GM23338 (cell line): ENCODE results near the gene MEGF11. TPM values are rescaled to one million over a fixed set of nuclear protein-coding genes. Genes with fewer than 3 reads are reported as not detected.

Experiments used
- ATAC-seq: fragments of 200-7000 bp; cut with Tn5 transposase; 3 replicates; pipeline ENCODE4 v1.9.1; 2020
- DNase-seq: peaks from one replicate; pipeline ENCODE4 v3.0.0-alpha.2; 2015; ENCODE audit warnings: low spot score
- H2AFZ ChIP-seq: fragments of 200-600 bp; sonication (generic); 2 replicates; pipeline ENCODE4 v1.8.0; 2016; ENCODE audit warnings: antibody characterized with exemption, mild to moderate bottlenecking, moderate library complexity
- H3F3A ChIP-seq: fragments of 200-600 bp; sonication (generic); replicated peaks from 2 replicates; pipeline ENCODE4 v1.8.0; 2017; ENCODE audit warnings: antibody characterized with exemption, mixed run types, low read depth
- H3K27ac ChIP-seq: fragments of 200-600 bp; sonication (generic); 2 replicates; pipeline ENCODE4 v1.6.1; 2016; ENCODE audit warnings: low read depth
- H3K27me3 ChIP-seq: fragments of 200-600 bp; sonication (generic); 2 replicates; pipeline ENCODE4 v1.8.0; 2016; ENCODE audit warnings: mild to moderate bottlenecking, mixed run types, moderate library complexity; ENCODE audit not compliant: insufficient read depth
- H3K36me3 ChIP-seq: fragments of 200-600 bp; sonication (generic); 2 replicates; pipeline ENCODE4 v1.8.0; 2016; ENCODE audit warnings: mild to moderate bottlenecking; ENCODE audit not compliant: insufficient read depth
- H3K4me1 ChIP-seq: fragments of 200-600 bp; sonication (generic); 2 replicates; pipeline ENCODE4 v1.8.0; 2016; ENCODE audit warnings: mild to moderate bottlenecking, moderate library complexity; ENCODE audit not compliant: insufficient read depth
- H3K4me2 ChIP-seq: fragments of 200-600 bp; sonication (generic); 2 replicates; pipeline ENCODE4 v1.7.1; 2017; ENCODE audit warnings: mixed run types
- H3K4me3 ChIP-seq: fragments of 200-600 bp; sonication (generic); 2 replicates; pipeline ENCODE4 v1.6.1; 2016; ENCODE audit warnings: mixed run types
- H3K79me2 ChIP-seq: fragments of 200-600 bp; sonication (generic); replicated peaks from 2 replicates; pipeline ENCODE4 v1.8.0; 2017; ENCODE audit warnings: mild to moderate bottlenecking; ENCODE audit not compliant: insufficient read depth
- H3K9me2 ChIP-seq: fragments of 200-600 bp; sonication (generic); 2 replicates; pipeline ENCODE4 v1.8.0; 2017; ENCODE audit not compliant: insufficient read depth
- H4K20me1 ChIP-seq: fragments of 200-600 bp; sonication (generic); replicated peaks from 2 replicates; pipeline ENCODE4 v1.8.0; 2017; ENCODE audit warnings: mild to moderate bottlenecking; ENCODE audit not compliant: insufficient read depth
- H3K27ac Mint-ChIP-seq: 2 replicates; pipeline ENCODE4 v1.8.0; 2020; ENCODE audit warnings: inconsistent platforms, mild to moderate bottlenecking, moderate library complexity, mixed read lengths
- H3K27me3 Mint-ChIP-seq: 3 replicates; pipeline ENCODE4 v1.8.0; 2022; ENCODE audit warnings: low read depth, mild to moderate bottlenecking, moderate library complexity, mixed read lengths, inconsistent platforms; ENCODE audit not compliant: insufficient read depth, poor library complexity
- H3K36me3 Mint-ChIP-seq: 3 replicates; pipeline ENCODE4 v1.8.0; 2021; ENCODE audit warnings: low read depth, mild to moderate bottlenecking, inconsistent platforms, moderate library complexity, mixed read lengths
- H3K4me1 Mint-ChIP-seq: 3 replicates; pipeline ENCODE4 v1.8.0; 2020; ENCODE audit warnings: mild to moderate bottlenecking, inconsistent platforms, mixed read lengths
- H3K4me3 Mint-ChIP-seq: 3 replicates; pipeline ENCODE4 v1.8.0; 2021; ENCODE audit warnings: moderate library complexity, mild to moderate bottlenecking, inconsistent platforms, mixed read lengths
- H3K9me3 Mint-ChIP-seq: 3 replicates; pipeline ENCODE4 v1.8.0; 2020; ENCODE audit warnings: moderate library complexity, mild to moderate bottlenecking, inconsistent platforms, mixed read lengths
- CREB1 ChIP-seq: fragments of 250-450 bp; sonication (Bioruptor Pico); IDR thresholded peaks from 2 replicates; pipeline ENCODE4 v1.5.0; 2020; ENCODE audit warnings: low read depth, mild to moderate bottlenecking, moderate library complexity
- EZH2 ChIP-seq: fragments of 200-600 bp; sonication (generic); IDR thresholded peaks from one replicate; pipeline ENCODE4 v1.8.0; 2017; ENCODE audit warnings: antibody characterized with exemption, mild to moderate bottlenecking, low read depth; ENCODE audit not compliant: unreplicated experiment
- EZH2phosphoT487 ChIP-seq: fragments of 200-600 bp; sonication (generic); IDR thresholded peaks from one replicate; pipeline ENCODE4 v1.8.1; 2018; ENCODE audit warnings: antibody characterized with exemption; ENCODE audit not compliant: unreplicated experiment
- JUNB ChIP-seq: IDR thresholded peaks from one replicate; pipeline ENCODE4 v1.6.1; 2016; ENCODE audit warnings: antibody characterized with exemption; ENCODE audit not compliant: unreplicated experiment
- NANOG ChIP-seq: IDR thresholded peaks from 2 replicates; pipeline ENCODE4 v1.6.1; 2016; ENCODE audit warnings: antibody characterized with exemption, borderline replicate concordance
- ZNF331 ChIP-seq: fragments of 250-450 bp; sonication (Bioruptor Pico); IDR thresholded peaks from 2 replicates; pipeline ENCODE4 v1.5.0; 2020; ENCODE audit warnings: low read depth, mild to moderate bottlenecking, moderate library complexity
- polyA plus RNA-seq: library from polyadenylated mRNA; unstranded; fragments of >200 nt; fragmentation: Nextera tagmentation; extraction: Ambion mirVana; gene quantifications from 2 replicates; pipeline ENCODE4 v1.2.1, GENCODE V29; 2016
- total RNA-seq: library from RNA; depleted of rRNA; stranded (reverse); fragments of >200 nt; shearing (Covaris generic); gene quantifications from 2 replicates; pipeline ENCODE4 v1.2.3, GENCODE V29; 2014
- TF ChIP-seq, protein P1 (sequence below): IDR thresholded peaks from one replicate; pipeline ENCODE4 v1.6.1; 2018; ENCODE audit warnings: antibody characterized with exemption; ENCODE audit not compliant: unreplicated experiment
- TF ChIP-seq, protein P2 (sequence below), 2 experiments: fragments of 200-600 bp in 1 of 2; sonication (generic) in 1 of 2; conservative IDR thresholded peaks; 2 replicates each; pipeline versions ENCODE4 v1.5.1 to v1.6.1; 2016 to 2017; ENCODE audit warnings: antibody characterized with exemption in 2 of 2, low read depth in 2 of 2, mild to moderate bottlenecking in 2 of 2, moderate library complexity in 1 of 2

The MEGF11 gene
- total and polyA plus RNA-seq, 2 experiments from 2014 or later = 1.3 to 1.9 TPM

DNA sequence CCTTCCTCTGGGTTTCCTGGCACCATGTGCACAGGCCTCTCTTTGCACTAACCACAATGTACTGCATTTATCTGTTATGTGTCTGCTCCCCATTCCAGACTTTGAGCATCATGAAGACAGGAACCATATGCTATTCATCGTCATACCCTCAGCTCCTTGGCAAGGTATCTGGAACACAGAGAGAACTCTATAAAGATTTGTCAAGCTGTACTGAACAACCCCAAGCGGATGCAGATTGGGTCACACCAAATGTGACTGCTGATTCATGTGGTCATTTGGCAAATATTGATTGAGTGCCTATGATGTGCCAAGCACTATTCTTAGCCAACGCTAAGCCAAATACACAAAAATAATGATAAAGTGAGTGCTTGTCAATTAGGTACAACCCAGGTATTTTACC lies 7.5 kb upstream of the MEGF11 start (continued):
- TF ChIP-seq, protein P1, sequence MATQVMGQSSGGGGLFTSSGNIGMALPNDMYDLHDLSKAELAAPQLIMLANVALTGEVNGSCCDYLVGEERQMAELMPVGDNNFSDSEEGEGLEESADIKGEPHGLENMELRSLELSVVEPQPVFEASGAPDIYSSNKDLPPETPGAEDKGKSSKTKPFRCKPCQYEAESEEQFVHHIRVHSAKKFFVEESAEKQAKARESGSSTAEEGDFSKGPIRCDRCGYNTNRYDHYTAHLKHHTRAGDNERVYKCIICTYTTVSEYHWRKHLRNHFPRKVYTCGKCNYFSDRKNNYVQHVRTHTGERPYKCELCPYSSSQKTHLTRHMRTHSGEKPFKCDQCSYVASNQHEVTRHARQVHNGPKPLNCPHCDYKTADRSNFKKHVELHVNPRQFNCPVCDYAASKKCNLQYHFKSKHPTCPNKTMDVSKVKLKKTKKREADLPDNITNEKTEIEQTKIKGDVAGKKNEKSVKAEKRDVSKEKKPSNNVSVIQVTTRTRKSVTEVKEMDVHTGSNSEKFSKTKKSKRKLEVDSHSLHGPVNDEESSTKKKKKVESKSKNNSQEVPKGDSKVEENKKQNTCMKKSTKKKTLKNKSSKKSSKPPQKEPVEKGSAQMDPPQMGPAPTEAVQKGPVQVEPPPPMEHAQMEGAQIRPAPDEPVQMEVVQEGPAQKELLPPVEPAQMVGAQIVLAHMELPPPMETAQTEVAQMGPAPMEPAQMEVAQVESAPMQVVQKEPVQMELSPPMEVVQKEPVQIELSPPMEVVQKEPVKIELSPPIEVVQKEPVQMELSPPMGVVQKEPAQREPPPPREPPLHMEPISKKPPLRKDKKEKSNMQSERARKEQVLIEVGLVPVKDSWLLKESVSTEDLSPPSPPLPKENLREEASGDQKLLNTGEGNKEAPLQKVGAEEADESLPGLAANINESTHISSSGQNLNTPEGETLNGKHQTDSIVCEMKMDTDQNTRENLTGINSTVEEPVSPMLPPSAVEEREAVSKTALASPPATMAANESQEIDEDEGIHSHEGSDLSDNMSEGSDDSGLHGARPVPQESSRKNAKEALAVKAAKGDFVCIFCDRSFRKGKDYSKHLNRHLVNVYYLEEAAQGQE = no peak
- TF ChIP-seq, protein P2, sequence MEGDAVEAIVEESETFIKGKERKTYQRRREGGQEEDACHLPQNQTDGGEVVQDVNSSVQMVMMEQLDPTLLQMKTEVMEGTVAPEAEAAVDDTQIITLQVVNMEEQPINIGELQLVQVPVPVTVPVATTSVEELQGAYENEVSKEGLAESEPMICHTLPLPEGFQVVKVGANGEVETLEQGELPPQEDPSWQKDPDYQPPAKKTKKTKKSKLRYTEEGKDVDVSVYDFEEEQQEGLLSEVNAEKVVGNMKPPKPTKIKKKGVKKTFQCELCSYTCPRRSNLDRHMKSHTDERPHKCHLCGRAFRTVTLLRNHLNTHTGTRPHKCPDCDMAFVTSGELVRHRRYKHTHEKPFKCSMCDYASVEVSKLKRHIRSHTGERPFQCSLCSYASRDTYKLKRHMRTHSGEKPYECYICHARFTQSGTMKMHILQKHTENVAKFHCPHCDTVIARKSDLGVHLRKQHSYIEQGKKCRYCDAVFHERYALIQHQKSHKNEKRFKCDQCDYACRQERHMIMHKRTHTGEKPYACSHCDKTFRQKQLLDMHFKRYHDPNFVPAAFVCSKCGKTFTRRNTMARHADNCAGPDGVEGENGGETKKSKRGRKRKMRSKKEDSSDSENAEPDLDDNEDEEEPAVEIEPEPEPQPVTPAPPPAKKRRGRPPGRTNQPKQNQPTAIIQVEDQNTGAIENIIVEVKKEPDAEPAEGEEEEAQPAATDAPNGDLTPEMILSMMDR (conservative IDR thresholded peaks at IDR 0.05; ENCODE audit: low read depth in 2 of 2) = no peak
- TF ChIP-seq EZH2phosphoT487 (no peak), ZNF331 (CRISPR knock-in tag) (no peak)

DNA sequence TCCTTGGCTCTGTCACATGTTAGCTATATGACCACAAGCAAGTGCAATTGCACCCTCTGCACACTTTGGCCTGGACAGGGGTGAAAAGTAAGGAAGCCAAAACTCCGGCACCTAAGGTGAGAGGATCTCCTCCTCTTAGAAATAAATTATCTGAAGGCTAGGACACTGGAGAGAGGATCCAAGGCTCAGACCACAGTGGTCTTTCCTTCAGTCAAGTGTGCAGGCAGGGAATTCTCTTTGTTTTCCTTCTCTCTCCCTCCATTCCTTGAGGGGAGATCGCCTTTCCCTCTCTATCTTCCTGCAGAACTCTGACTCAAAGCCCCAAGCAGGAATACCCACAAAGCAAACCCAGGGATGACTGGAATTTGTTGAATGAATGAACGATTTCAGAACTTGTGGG lies 3.1 kb upstream of the MEGF11 start:
- Mint-ChIP-seq H3K9me3 (no peaks in the 10 kb centered on the region), H3K36me3 (peaks cover 3% of the 10 kb centered on the region; the same call in 1 of the 3 replicates), H3K27ac (no peak overlapping the region), H3K27me3 (peaks cover 42% of the 10 kb centered on the region), H3K4me1 (peaks cover 8% of the 10 kb centered on the region), H3K4me3 (no peak overlapping the region)
- ATAC-seq (no peak), DNase-seq (no peak)
- no peak overlapping the region for H3K27ac ChIP-seq
- peaks cover 7% of the 10 kb centered on the region; the same call in 1 of the 2 replicates for H3K4me1 ChIP-seq
- H3F3A ChIP-seq = peaks cover 1% of the 10 kb centered on the region; the same call in 1 of the 2 replicates
- H3K36me3 ChIP-seq = no peaks in the 10 kb centered on the region
- TF ChIP-seq EZH2 = peak; percentile 15
- TF ChIP-seq JUNB = no peak
- H3K9me2 ChIP-seq = no peaks in the 10 kb centered on the region
- no peak overlapping the region for H3K4me3 ChIP-seq
- H3K27me3 ChIP-seq = peaks cover 66% of the 10 kb centered on the region
- no peak overlapping the region for H2AFZ ChIP-seq
- H4K20me1 ChIP-seq = no peaks in the 10 kb centered on the region
- H3K4me2 ChIP-seq = no peak overlapping the region
- H3K79me2 ChIP-seq = no peaks in the 10 kb centered on the region

DNA sequence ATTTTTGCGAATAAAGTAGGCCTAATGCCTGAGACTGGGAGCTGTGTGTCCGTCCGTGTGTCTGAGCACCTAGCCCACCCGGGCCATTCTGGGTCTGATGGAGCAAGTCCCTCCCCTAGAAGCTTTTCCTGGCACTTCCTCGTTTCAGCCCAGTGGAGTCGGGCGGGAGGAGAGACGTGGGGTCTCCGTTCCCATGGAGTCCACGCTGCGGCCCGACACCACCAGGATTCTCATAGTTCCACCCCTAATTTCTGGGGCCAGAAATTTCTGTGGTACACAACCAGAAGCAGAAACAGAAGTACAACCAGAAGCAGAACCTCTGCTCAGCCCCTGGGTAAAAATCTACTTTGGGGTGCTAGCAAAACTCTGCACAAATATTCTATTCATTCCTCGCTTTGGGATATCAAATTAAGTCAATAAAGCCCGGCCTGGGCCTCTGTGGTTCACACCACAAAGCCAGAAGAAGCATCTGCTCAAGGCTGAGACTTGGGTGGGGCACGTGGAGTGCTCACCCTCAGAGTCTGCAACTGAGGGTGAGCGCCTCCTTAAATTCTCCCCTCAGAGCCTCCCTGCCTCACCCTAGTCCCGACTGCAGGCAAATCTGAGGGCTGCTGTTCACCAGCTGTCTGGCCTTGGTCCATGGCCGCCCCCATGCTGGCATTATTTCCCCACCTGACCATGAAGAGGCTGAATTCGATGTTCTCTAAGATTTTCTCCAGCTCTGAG lies 1.6 kb upstream of the MEGF11 start:
- no peaks in the 10 kb centered on the region for H4K20me1 ChIP-seq
- H3K27ac ChIP-seq = no peak overlapping the region
- peaks cover 58% of the 10 kb centered on the region for H3K27me3 Mint-ChIP-seq

More for the DNA sequence above, 1.6 kb upstream of the MEGF11 start:
- peaks cover 3% of the 10 kb centered on the region; the same call in 1 of the 3 replicates for H3K36me3 Mint-ChIP-seq
- Histone ChIP-seq H3K4me3 (peak overlapping the region; percentile 99), H3K79me2 (no peaks in the 10 kb centered on the region), H3F3A (peaks cover 15% of the 10 kb centered on the region), H3K27me3 (peaks cover 81% of the 10 kb centered on the region), H3K9me2 (no peaks in the 10 kb centered on the region), H3K4me2 (peak overlapping the region; percentile 100), H3K36me3 (no peaks in the 10 kb centered on the region), H3K4me1 (peaks cover 23% of the 10 kb centered on the region; the same call in 1 of the 2 replicates), H2AFZ (peak overlapping the region; percentile 100)
- no peak overlapping the region for H3K27ac Mint-ChIP-seq
- no peaks in the 10 kb centered on the region for H3K9me3 Mint-ChIP-seq
- peak overlapping the region; percentile 92 for H3K4me3 Mint-ChIP-seq
- ATAC-seq (no peak), DNase-seq (peak; percentile 15)
- H3K4me1 Mint-ChIP-seq = peaks cover 21% of the 10 kb centered on the region
- no peak for TF ChIP-seq NANOG
- no peak for TF ChIP-seq CREB1 (CRISPR knock-in tag)
- peak; percentile 22 for TF ChIP-seq EZH2phosphoT487
